GM21825 (cell line): Measurements from ENCODE around the gene CCRL2.
A peak's percentile ranks its signal among the peaks of the same experiment; 100 is the strongest.
"Not testable (repeated sequence)": the region's sequence is repeated elsewhere in the genome, so short reads cannot be mapped to it uniquely, and the experiment has no call there.

Source experiments
- ATAC-seq: cut with Tn5 transposase; IDR thresholded peaks from one replicate; pipeline ENCODE4 v1.9.1; 2021; ENCODE audit warnings: mild to moderate bottlenecking, moderate library complexity; ENCODE audit not compliant: unreplicated experiment

CCRL2 gene

GRCh38 chr3:46427916-46428833 lies 21.1 kb downstream of the CCRL2 start:
- ATAC-seq: no peak

GRCh38 chr3:46429250-46429649 lies 22.2 kb downstream of the CCRL2 start:
- ATAC-seq: no peak

- no peak for ATAC-seq
Measured at GRCh38 chr3:46429671-46430070, 22.6 kb downstream of the CCRL2 start.

- ATAC-seq: not testable (repeated sequence)
Measured at GRCh38 chr3:46430879-46431278, 23.8 kb downstream of the CCRL2 start.

- ATAC-seq: not testable (repeated sequence)
Measured at GRCh38 chr3:46431905-46432304, 24.8 kb downstream of the CCRL2 start.

- not testable (repeated sequence) for ATAC-seq
Measured at GRCh38 chr3:46433118-46433517, 26.1 kb downstream of the CCRL2 start.

- no peak for ATAC-seq
Measured at GRCh38 chr3:46433841-46434240, 26.8 kb downstream of the CCRL2 start.

GRCh38 chr3:46435081-46435726 lies 28.1 kb downstream of the CCRL2 start:
- ATAC-seq: no peak

- ATAC-seq: no peak
Measured at GRCh38 chr3:46438831-46439230, 31.8 kb downstream of the CCRL2 start.

- ATAC-seq: peak; percentile 78
Measured at GRCh38 chr3:46440531-46441294, 33.7 kb downstream of the CCRL2 start.

GRCh38 chr3:46442576-46443530 lies 35.8 kb downstream of the CCRL2 start:
- ATAC-seq: no peak

- ATAC-seq: no peak
Measured at GRCh38 chr3:46447228-46447985, 40.3 kb downstream of the CCRL2 start.

- ATAC-seq: no peak
Measured at GRCh38 chr3:46448721-46449120, 41.7 kb downstream of the CCRL2 start.

GRCh38 chr3:46449755-46450552 lies 42.9 kb downstream of the CCRL2 start:
- no peak for ATAC-seq

GRCh38 chr3:46453526-46454208 lies 46.6 kb downstream of the CCRL2 start:
- ATAC-seq: no peak

- ATAC-seq: no peak
Measured at GRCh38 chr3:46454209-46454595, 47.1 kb downstream of the CCRL2 start.

- ATAC-seq: no peak
Measured at GRCh38 chr3:46454606-46455005, 47.5 kb downstream of the CCRL2 start.
